ENCODE results near the gene TP53I11.

TP53I11 gene

GRCh38 chr11:44986315-44986714, 35.6 kb upstream of the TP53I11 start:
- H3K27ac ChIP-seq, result no peak overlapping the region
- TF ChIP-seq ZFX (IDR thresholded peaks at IDR 0.05) (no peak), CTCF (conservative IDR thresholded peaks at IDR 0.05) (no peak)

GRCh38 chr11:44985721-44986120, 35.0 kb upstream of the TP53I11 start:
- no peak overlapping the region for H3K27ac ChIP-seq
- TF ChIP-seq CTCF (conservative IDR thresholded peaks at IDR 0.05), result no peak
- no peak for TF ChIP-seq ZFX (IDR thresholded peaks at IDR 0.05)

GRCh38 chr11:44983786-44984185, 33.1 kb upstream of the TP53I11 start:
- H3K27ac ChIP-seq, result no peak overlapping the region

GRCh38 chr11:44982496-44983062, 31.9 kb upstream of the TP53I11 start:
- TF ChIP-seq ZFX (IDR thresholded peaks at IDR 0.05) (no peak), CTCF (conservative IDR thresholded peaks at IDR 0.05) (no peak)

More at GRCh38 chr11:44983786-44984185, 33.1 kb upstream of the TP53I11 start:
- TF ChIP-seq ZFX (IDR thresholded peaks at IDR 0.05) (no peak), CTCF (conservative IDR thresholded peaks at IDR 0.05) (no peak)

GRCh38 chr11:44980533-44981427, 30.1 kb upstream of the TP53I11 start:
- H3K27ac ChIP-seq, result peak overlapping the region; percentile 99
- TF ChIP-seq ZFX (IDR thresholded peaks at IDR 0.05) (no peak), CTCF (conservative IDR thresholded peaks at IDR 0.05) (no peak)

More at GRCh38 chr11:44982496-44983062, 31.9 kb upstream of the TP53I11 start:
- no peak overlapping the region for H3K27ac ChIP-seq

GRCh38 chr11:44979543-44980399, 29.1 kb upstream of the TP53I11 start:
- no peak for TF ChIP-seq ZFX (IDR thresholded peaks at IDR 0.05)
- no peak for TF ChIP-seq CTCF (conservative IDR thresholded peaks at IDR 0.05)
- H3K27ac ChIP-seq, result peak overlapping the region; percentile 99

Measured in C4-2B (cell line).